ENCODE results near the gene AGL. TPM values are rescaled to one million over a fixed set of nuclear protein-coding genes. Genes with fewer than 3 reads are reported as not detected.
A peak's percentile ranks its signal among the peaks of the same experiment; 100 is the strongest.
"Not testable (repeated sequence)": the region's sequence is repeated elsewhere in the genome, so short reads cannot be mapped to it uniquely, and the experiment has no call there.

The AGL gene
- total RNA-seq, 1 donor from 2014 or later, result 26.4 TPM

GRCh38 chr1:99943223-99943794, 93.1 kb downstream of the AGL start:
- DNase-seq (ENCODE audit: low spot score), result no peak

GRCh38 chr1:99944192-99944591, 94.0 kb downstream of the AGL start:
- no peak for DNase-seq (ENCODE audit: low spot score)

GRCh38 chr1:99945174-99945573, 95.0 kb downstream of the AGL start:
- no peak for DNase-seq (ENCODE audit: low spot score)

GRCh38 chr1:99950486-99950885, 100.3 kb downstream of the AGL start:
- DNase-seq (ENCODE audit: low spot score), result no peak

- DNase-seq (ENCODE audit: low spot score), result no peak
Observed at GRCh38 chr1:99952522-99952921, 102.4 kb downstream of the AGL start.

- DNase-seq (ENCODE audit: low spot score), result no peak
Observed at GRCh38 chr1:99955375-99955774, 105.2 kb downstream of the AGL start.

- DNase-seq (ENCODE audit: low spot score), result no peak
Observed at GRCh38 chr1:99956755-99957154, 106.6 kb downstream of the AGL start.

- no peak for DNase-seq (ENCODE audit: low spot score)
Observed at GRCh38 chr1:99957818-99958217, 107.7 kb downstream of the AGL start.

GRCh38 chr1:99959189-99959705, 109.1 kb downstream of the AGL start:
- DNase-seq (ENCODE audit: low spot score), result not testable (repeated sequence)

- DNase-seq (ENCODE audit: low spot score), result not testable (repeated sequence)
Observed at GRCh38 chr1:99960260-99960659, 110.1 kb downstream of the AGL start.

GRCh38 chr1:99963041-99963795, 113.1 kb downstream of the AGL start:
- no peak for DNase-seq (ENCODE audit: low spot score)

- no peak for DNase-seq (ENCODE audit: low spot score)
Observed at GRCh38 chr1:99964806-99965205, 114.6 kb downstream of the AGL start.

GRCh38 chr1:99965646-99966375, 115.7 kb downstream of the AGL start:
- DNase-seq (ENCODE audit: low spot score), result no peak

GRCh38 chr1:99968214-99968613, 118.1 kb downstream of the AGL start:
- no peak for DNase-seq (ENCODE audit: low spot score)

- no peak for DNase-seq (ENCODE audit: low spot score)
Observed at GRCh38 chr1:99969260-99969728, 119.1 kb downstream of the AGL start.

GRCh38 chr1:99969729-99970621, 119.8 kb downstream of the AGL start, which contains the start of gene SLC35A3:
TSS of gene SLC35A3 (plus strand) at chr1:99969996. CDS start at chr1:99993555, 23,559 bp downstream.
- DNase-seq (ENCODE audit: low spot score), result peak; percentile 84

GRCh38 chr1:99970713-99971255, 120.6 kb downstream of the AGL start:
- DNase-seq (ENCODE audit: low spot score), result no peak

GRCh38 chr1:99972066-99972465, 121.9 kb downstream of the AGL start:
- not testable (repeated sequence) for DNase-seq (ENCODE audit: low spot score)

Data from ureter (tissue), 1 donor.